GM19463 (cell line): ENCODE measurements around the gene GALNT1.

ENCODE experiments used
- ATAC-seq: cut with Tn5 transposase; IDR thresholded peaks from one replicate; pipeline ENCODE4 v1.9.1; 2021; ENCODE audit warnings: mild to moderate bottlenecking, moderate library complexity; ENCODE audit not compliant: unreplicated experiment

GALNT1 gene

GRCh38 chr18:35749701-35750100, 168.2 kb downstream of the GALNT1 start:
- ATAC-seq, result no peak

- ATAC-seq, result no peak
These were observed 169.4 kb downstream of the GALNT1 start for GRCh38 chr18:35750929-35751328.

- ATAC-seq, result no peak
These were observed 171.9 kb downstream of the GALNT1 start for GRCh38 chr18:35753306-35753910.

GRCh38 chr18:35754464-35754863, 172.9 kb downstream of the GALNT1 start:
- ATAC-seq, result no peak

- no peak for ATAC-seq
These were observed 173.8 kb downstream of the GALNT1 start for GRCh38 chr18:35755369-35755768.

- ATAC-seq, result peak; percentile 60
These were observed 175.1 kb downstream of the GALNT1 start for GRCh38 chr18:35756506-35757117.
